ENCODE data around the gene RACGAP1. TPM values are rescaled to one million over a fixed set of nuclear protein-coding genes. Genes with fewer than 3 reads are reported as not detected.

The RACGAP1 gene
- total and polyA plus RNA-seq, 2 donors from 2014 or later: 5.0 to 7.7 TPM

GRCh38 chr12:49952391-49953055, 72.8 kb downstream of the RACGAP1 start:
- peak overlapping the region in 1 of 3 donors; percentile 17 for H3K9ac ChIP-seq (ENCODE audit: low read length in 3 of 3)
- FAIRE-seq (no peak), DNase-seq (peak in 2 of 5 donors; percentile 19 to 38)
- H3K36me3 ChIP-seq (ENCODE audit: control insufficient read depth in 2 of 3, insufficient read depth in 3 of 3, low read length in 3 of 3): no peaks in the 10 kb centered on the region
- peaks cover 3% of the 10 kb centered on the region for H3K27me3 ChIP-seq (ENCODE audit: control insufficient read depth, insufficient read depth, low read length)
- peak overlapping the region; percentile 21 to 45 for H3K27ac ChIP-seq (ENCODE audit: low read depth in 2 of 2, low read length in 2 of 2)
- intact Hi-C loops (cut with DNase I): no loop called here
- H3K4me1 ChIP-seq (ENCODE audit: control insufficient read depth in 2 of 3, insufficient read depth in 2 of 3, low read depth in 1 of 3, low read length in 3 of 3): no peaks in the 10 kb centered on the region
- no peaks in the 10 kb centered on the region for H3K9me3 ChIP-seq (ENCODE audit: control insufficient read depth in 2 of 3, insufficient read depth in 1 of 3, low read length in 3 of 3)
- no peak for TF ChIP-seq CTCF (IDR thresholded peaks at IDR 0.05; ENCODE audit: borderline replicate concordance, extremely low read depth, insufficient read depth)
- H3K4me3 ChIP-seq (ENCODE audit: low read length in 3 of 3): peak overlapping the region; percentile 12 to 59 (median 18)

GRCh38 chr12:49951411-49952240, 73.7 kb downstream of the RACGAP1 start:
- no peak for TF ChIP-seq CTCF (IDR thresholded peaks at IDR 0.05; ENCODE audit: borderline replicate concordance, extremely low read depth, insufficient read depth)
- intact Hi-C loops (cut with DNase I): no loop called here
- no peaks in the 10 kb centered on the region for H3K36me3 ChIP-seq (ENCODE audit: control insufficient read depth in 2 of 3, insufficient read depth in 3 of 3, low read length in 3 of 3)
- H3K4me1 ChIP-seq (ENCODE audit: control insufficient read depth in 2 of 3, insufficient read depth in 2 of 3, low read depth in 1 of 3, low read length in 3 of 3): no peaks in the 10 kb centered on the region
- no peaks in the 10 kb centered on the region for H3K9me3 ChIP-seq (ENCODE audit: control insufficient read depth in 2 of 3, insufficient read depth in 1 of 3, low read length in 3 of 3)
- FAIRE-seq (no peak), DNase-seq (peak in 2 of 5 donors; percentile 30 to 41)
- H3K27me3 ChIP-seq (ENCODE audit: control insufficient read depth, insufficient read depth, low read length): peaks cover 3% of the 10 kb centered on the region
- peak overlapping the region; percentile 11 to 59 (median 43) for H3K4me3 ChIP-seq (ENCODE audit: low read length in 3 of 3)
- peak overlapping the region in 1 of 2 donors; percentile 22 for H3K27ac ChIP-seq (ENCODE audit: low read depth in 2 of 2, low read length in 2 of 2)
- H3K9ac ChIP-seq (ENCODE audit: low read length in 3 of 3): peak overlapping the region in 1 of 3 donors; percentile 51

- peak in 3 of 5 donors; percentile 56 to 79 (median 69) for DNase-seq
- Histone ChIP-seq H3K9ac (ENCODE audit: low read length in 3 of 3) (peak within 1 kb of the TSS in 1 of 3 donors; percentile 51), H3K36me3 (ENCODE audit: control insufficient read depth in 2 of 3, insufficient read depth in 3 of 3, low read length in 3 of 3) (no peaks in the 10 kb centered on the region), H3K9me3 (ENCODE audit: control insufficient read depth in 2 of 3, insufficient read depth in 1 of 3, low read length in 3 of 3) (no peaks in the 10 kb centered on the region), H3K4me3 (ENCODE audit: low read length in 3 of 3) (peak within 1 kb of the TSS in 2 of 3 donors; percentile 43 to 59), H3K4me1 (ENCODE audit: control insufficient read depth in 2 of 3, insufficient read depth in 2 of 3, low read depth in 1 of 3, low read length in 3 of 3) (peaks cover 0 to 3% (median 0%) of the 10 kb centered on the region in 3 donors), H3K27me3 (ENCODE audit: control insufficient read depth, insufficient read depth, low read length) (peaks cover 3% of the 10 kb centered on the region), H3K27ac (ENCODE audit: low read depth in 2 of 2, low read length in 2 of 2) (peak within 1 kb of the TSS in 1 of 2 donors; percentile 22)
- no peak for TF ChIP-seq CTCF (IDR thresholded peaks at IDR 0.05; ENCODE audit: borderline replicate concordance, extremely low read depth, insufficient read depth)
- FAIRE-seq: no peak
- intact Hi-C loops (cut with DNase I): no loop called here
Observed at GRCh38 chr12:49950273-49951251, 74.7 kb downstream of the RACGAP1 start, which contains the start of gene AQP2. Gene AQP2 (plus strand): TSS chr12:49950737. CDS start chr12:49950831, 94 bp downstream.

Measured in kidney (tissue), 14 donors.